ENCODE results near the gene SP100. TPM values are rescaled to one million over a fixed set of nuclear protein-coding genes. Genes with fewer than 3 reads are reported as not detected.

The SP100 gene
- total and polyA plus RNA-seq, 2 of the 13 experiments (the other 11 are each of a cell fraction or from before 2014, with no cell fraction given): 12.6 to 16.5 TPM

- TF ChIP-seq THYN1 (CRISPR knock-in tag; IDR thresholded peaks at IDR 0.05; ENCODE audit: borderline replicate concordance, low read depth) (no peak), NR0B2 (CRISPR knock-in tag; IDR thresholded peaks at IDR 0.05) (peak; percentile 58; the same call in 1 of the 2 replicates), EEA1 (CRISPR knock-in tag; IDR thresholded peaks at IDR 0.05; ENCODE audit: borderline replicate concordance) (peak; percentile 85; the same call in 1 of the 2 replicates), ZFP82 (CRISPR knock-in tag; IDR thresholded peaks at IDR 0.05; ENCODE audit: borderline replicate concordance) (no peak; the same call in 1 of the 2 replicates), MAFF (IDR thresholded peaks at IDR 0.05; ENCODE audit: low read depth, low read length) (no peak), MTF2 (CRISPR knock-in tag; IDR thresholded peaks at IDR 0.05; ENCODE audit: borderline replicate concordance) (peak; percentile 30; the same call in 1 of the 2 replicates), YY1 (IDR thresholded peaks at IDR 0.05; ENCODE audit: insufficient read depth, insufficient replicate concordance, low read depth, low read length) (peak; percentile 48), ZSCAN29 (CRISPR knock-in tag; conservative IDR thresholded peaks at IDR 0.05) (no peak), SMAD9 (CRISPR knock-in tag; IDR thresholded peaks at IDR 0.05) (no peak), TP53 (CRISPR knock-in tag; conservative IDR thresholded peaks at IDR 0.05) (no peak), BCLAF1 (IDR thresholded peaks at IDR 0.05) (no peak), TSC22D2 (CRISPR knock-in tag; IDR thresholded peaks at IDR 0.05; ENCODE audit: borderline replicate concordance) (no peak), AGO1 (IDR thresholded peaks at IDR 0.05; ENCODE audit: low read depth, low read length, poor library complexity, severe bottlenecking) (no peak), SRSF4 (IDR thresholded peaks at IDR 0.05; ENCODE audit: low read depth, low read length, poor library complexity, severe bottlenecking) (no peak), KAT8 (CRISPR knock-in tag; IDR thresholded peaks at IDR 0.05) (peak; percentile 66), SPEN (CRISPR knock-in tag; IDR thresholded peaks at IDR 0.05; ENCODE audit: low read depth) (peak; percentile 73)
- TF ChIP-seq, protein P1, sequence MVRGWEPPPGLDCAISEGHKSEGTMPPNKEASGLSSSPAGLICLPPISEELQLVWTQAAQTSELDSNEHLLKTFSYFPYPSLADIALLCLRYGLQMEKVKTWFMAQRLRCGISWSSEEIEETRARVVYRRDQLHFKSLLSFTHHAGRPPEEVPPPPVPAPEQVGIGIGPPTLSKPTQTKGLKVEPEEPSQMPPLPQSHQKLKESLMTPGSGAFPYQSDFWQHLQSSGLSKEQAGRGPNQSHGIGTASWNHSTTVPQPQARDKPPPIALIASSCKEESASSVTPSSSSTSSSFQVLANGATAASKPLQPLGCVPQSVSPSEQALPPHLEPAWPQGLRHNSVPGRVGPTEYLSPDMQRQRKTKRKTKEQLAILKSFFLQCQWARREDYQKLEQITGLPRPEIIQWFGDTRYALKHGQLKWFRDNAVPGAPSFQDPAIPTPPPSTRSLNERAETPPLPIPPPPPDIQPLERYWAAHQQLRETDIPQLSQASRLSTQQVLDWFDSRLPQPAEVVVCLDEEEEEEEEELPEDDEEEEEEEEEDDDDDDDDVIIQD (CRISPR knock-in tag; IDR thresholded peaks at IDR 0.05; ENCODE audit: low read depth): no peak
- TF ChIP-seq, protein P2, sequence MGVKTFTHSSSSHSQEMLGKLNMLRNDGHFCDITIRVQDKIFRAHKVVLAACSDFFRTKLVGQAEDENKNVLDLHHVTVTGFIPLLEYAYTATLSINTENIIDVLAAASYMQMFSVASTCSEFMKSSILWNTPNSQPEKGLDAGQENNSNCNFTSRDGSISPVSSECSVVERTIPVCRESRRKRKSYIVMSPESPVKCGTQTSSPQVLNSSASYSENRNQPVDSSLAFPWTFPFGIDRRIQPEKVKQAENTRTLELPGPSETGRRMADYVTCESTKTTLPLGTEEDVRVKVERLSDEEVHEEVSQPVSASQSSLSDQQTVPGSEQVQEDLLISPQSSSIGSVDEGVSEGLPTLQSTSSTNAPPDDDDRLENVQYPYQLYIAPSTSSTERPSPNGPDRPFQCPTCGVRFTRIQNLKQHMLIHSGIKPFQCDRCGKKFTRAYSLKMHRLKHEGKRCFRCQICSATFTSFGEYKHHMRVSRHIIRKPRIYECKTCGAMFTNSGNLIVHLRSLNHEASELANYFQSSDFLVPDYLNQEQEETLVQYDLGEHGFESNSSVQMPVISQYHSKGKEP (CRISPR knock-in tag; IDR thresholded peaks at IDR 0.05): no peak; the same call in 1 of the 2 replicates
- TF ChIP-seq, protein P3, sequence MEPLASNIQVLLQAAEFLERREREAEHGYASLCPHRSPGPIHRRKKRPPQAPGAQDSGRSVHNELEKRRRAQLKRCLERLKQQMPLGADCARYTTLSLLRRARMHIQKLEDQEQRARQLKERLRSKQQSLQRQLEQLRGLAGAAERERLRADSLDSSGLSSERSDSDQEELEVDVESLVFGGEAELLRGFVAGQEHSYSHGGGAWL (CRISPR knock-in tag; IDR thresholded peaks at IDR 0.05): peak; percentile 75; the same call in 1 of the 2 replicates
- TF ChIP-seq, protein P4, sequence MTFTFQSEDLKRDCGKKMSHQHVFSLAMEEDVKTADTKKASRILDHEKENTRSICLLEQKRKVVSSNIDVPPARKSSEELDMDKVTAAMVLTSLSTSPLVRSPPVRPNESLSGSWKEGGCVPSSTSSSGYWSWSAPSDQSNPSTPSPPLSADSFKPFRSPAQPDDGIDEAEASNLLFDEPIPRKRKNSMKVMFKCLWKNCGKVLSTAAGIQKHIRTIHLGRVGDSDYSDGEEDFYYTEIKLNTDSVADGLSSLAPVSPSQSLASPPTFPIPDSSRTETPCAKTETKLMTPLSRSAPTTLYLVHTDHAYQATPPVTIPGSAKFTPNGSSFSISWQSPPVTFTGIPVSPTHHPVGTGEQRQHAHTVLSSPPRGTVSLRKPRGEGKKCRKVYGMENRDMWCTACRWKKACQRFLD (CRISPR knock-in tag; IDR thresholded peaks at IDR 0.05; ENCODE audit: borderline replicate concordance): 0 out of 2 replicates have a peak, but pooled peaks have one; percentile 27
Measured at GRCh38 chr2:230411570-230412370, 4.2 kb upstream of the SP100 start (continued).

All from HepG2 (cell line).